ACHN (cell line): Measurements from ENCODE around the gene GRAMD1B.

Experiments
- DNase-seq: peaks from one replicate; pipeline ENCODE4 v3.0.0-alpha.2; 2015
- in situ Hi-C: cut with HindIII; loops from 2 replicates; pipeline ENCODE4 v1.10.0; 2017; ENCODE audit warnings: low sequenced_read_pairs, low pct_ligation_motif_present, low pct_unique_long_range_greater_than_20kb

The GRAMD1B gene

GRCh38 chr11:123429913-123430720 lies at the start of gene GRAMD1B:
Gene GRAMD1B, plus strand, starts transcription at chr11:123430269. Its CDS starts 524 bp downstream, at chr11:123430793.
- peak; percentile 17 for DNase-seq
- in situ Hi-C loops, result no loop called here

GRCh38 chr11:123381149-123381548 lies 48.9 kb upstream of the GRAMD1B start:
- DNase-seq, result no peak
- in situ Hi-C loops, result no loop called here

- no peak for DNase-seq
- in situ Hi-C loops, result no loop called here
Observed at GRCh38 chr11:123381817-123382554, 48.1 kb upstream of the GRAMD1B start.

GRCh38 chr11:123382555-123383074 lies 47.5 kb upstream of the GRAMD1B start:
- no peak for DNase-seq
- in situ Hi-C loops, result no loop called here

- in situ Hi-C loops, result no loop called here
- no peak for DNase-seq
Observed at GRCh38 chr11:123384116-123384515, 46.0 kb upstream of the GRAMD1B start.

GRCh38 chr11:123386796-123387510 lies 43.1 kb upstream of the GRAMD1B start:
- no peak for DNase-seq
- in situ Hi-C loops, result no loop called here

GRCh38 chr11:123388640-123389039 lies 41.4 kb upstream of the GRAMD1B start:
- no peak for DNase-seq
- in situ Hi-C loops, result no loop called here

- in situ Hi-C loops, result no loop called here
- no peak for DNase-seq
Observed at GRCh38 chr11:123390146-123390545, 39.9 kb upstream of the GRAMD1B start.

GRCh38 chr11:123391646-123392348 lies 38.3 kb upstream of the GRAMD1B start:
- in situ Hi-C loops, result no loop called here
- no peak for DNase-seq

- no peak for DNase-seq
- in situ Hi-C loops, result no loop called here
Observed at GRCh38 chr11:123392431-123392830, 37.6 kb upstream of the GRAMD1B start.

- no peak for DNase-seq
- in situ Hi-C loops, result no loop called here
Observed at GRCh38 chr11:123392844-123393243, 37.2 kb upstream of the GRAMD1B start.

- no peak for DNase-seq
- in situ Hi-C loops, result no loop called here
Observed at GRCh38 chr11:123393312-123393927, 36.6 kb upstream of the GRAMD1B start.

- in situ Hi-C loops, result no loop called here
Observed at GRCh38 chr11:123404676-123405075, 25.4 kb upstream of the GRAMD1B start.

GRCh38 chr11:123405123-123405592 lies 24.9 kb upstream of the GRAMD1B start:
- DNase-seq, result no peak
- in situ Hi-C loops, result no loop called here

More at GRCh38 chr11:123404676-123405075, 25.4 kb upstream of the GRAMD1B start:
- DNase-seq, result no peak

- in situ Hi-C loops, result no loop called here
- no peak for DNase-seq
Observed at GRCh38 chr11:123406441-123407129, 23.5 kb upstream of the GRAMD1B start.

- peak; percentile 58 for DNase-seq
- in situ Hi-C loops, result no loop called here
Observed at GRCh38 chr11:123407130-123407995, 22.7 kb upstream of the GRAMD1B start.
